ENCODE results near the gene TMEM176A.

Gene TMEM176A

DNA sequence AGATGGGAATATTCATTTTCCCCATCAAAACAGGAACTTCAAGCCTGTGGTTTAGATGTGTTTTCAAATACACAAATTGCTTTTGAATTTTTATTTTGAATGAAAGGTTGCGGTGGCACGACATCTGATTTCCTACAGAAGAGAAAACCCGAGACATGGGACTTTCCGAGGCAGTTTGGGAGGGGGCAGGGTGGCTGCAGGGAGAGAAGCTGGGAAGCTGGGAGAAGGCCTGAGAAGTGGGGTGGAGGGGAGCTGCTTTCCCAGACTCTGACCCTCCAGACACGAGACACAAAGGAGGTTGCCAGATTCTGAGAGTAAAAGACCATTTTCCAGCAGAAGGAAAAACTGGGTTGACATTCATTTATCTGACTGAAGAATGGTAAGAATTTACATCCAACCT lies 19.6 kb downstream of the TMEM176A start:
- DNase-seq (ENCODE audit: low read depth): no peak

DNA sequence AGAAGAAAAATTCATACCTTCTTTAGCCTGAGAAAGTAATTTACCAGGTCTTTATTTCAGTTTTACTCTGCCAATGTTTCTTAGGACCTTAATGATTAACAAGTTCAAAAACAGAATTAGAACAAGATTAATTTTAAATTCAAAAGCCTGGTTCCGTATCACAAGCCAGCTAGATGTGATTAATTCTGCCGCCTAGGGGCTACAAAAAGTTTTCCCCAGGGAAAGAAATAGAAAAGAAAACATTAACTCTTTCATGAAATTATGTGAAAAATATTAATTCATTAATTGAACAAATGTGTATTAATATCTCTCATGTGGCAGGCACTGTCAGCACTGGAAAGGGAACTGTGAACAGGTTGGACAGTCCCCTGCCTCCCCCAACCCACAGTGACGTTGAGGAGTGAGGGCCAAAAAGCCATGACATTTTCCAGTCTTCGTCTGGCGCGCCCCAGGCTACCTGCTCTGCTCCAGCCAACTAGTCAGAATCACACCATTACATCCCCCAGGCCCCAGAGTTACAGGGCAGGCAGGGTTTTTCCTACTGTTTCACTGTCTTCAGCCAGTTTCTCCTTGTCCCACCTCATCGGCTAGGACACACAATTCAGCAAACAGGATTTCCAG lies 20.1 kb downstream of the TMEM176A start:
- DNase-seq (ENCODE audit: low read depth): no peak

- no peak for DNase-seq (ENCODE audit: low read depth)
Measured at GRCh38 chr7:150823043-150823442, 22.5 kb downstream of the TMEM176A start.

DNA sequence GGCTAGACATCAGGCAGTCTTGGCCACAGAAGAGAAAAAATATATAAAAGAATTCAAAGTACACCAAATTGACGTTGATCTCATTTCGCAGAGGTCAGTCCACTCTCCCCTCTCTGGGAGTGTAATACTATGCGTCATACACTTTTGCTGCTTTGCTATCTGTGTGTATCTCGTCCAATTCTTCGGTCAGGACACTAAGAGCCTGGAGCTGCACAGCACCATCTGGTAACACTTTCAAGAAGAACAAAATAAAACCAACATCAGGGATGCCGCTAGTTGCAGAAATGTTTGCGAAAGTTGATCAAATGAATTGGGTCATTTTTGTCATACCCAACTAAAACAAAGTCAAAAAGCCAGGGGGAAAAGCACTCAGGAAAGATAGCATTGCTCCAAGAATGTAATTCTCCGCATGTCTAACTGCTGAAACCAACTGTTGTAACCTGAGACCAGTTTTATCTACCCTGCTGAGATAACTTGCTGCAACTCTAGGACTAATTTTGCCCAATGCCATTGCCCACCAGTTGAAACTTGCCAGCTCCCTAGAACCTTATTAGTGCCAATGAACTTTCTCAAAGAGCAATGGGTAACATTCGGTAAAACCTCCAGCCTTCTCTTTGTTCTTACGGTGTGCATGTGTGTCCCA lies 23.0 kb downstream of the TMEM176A start:
- DNase-seq (ENCODE audit: low read depth): no peak

DNA sequence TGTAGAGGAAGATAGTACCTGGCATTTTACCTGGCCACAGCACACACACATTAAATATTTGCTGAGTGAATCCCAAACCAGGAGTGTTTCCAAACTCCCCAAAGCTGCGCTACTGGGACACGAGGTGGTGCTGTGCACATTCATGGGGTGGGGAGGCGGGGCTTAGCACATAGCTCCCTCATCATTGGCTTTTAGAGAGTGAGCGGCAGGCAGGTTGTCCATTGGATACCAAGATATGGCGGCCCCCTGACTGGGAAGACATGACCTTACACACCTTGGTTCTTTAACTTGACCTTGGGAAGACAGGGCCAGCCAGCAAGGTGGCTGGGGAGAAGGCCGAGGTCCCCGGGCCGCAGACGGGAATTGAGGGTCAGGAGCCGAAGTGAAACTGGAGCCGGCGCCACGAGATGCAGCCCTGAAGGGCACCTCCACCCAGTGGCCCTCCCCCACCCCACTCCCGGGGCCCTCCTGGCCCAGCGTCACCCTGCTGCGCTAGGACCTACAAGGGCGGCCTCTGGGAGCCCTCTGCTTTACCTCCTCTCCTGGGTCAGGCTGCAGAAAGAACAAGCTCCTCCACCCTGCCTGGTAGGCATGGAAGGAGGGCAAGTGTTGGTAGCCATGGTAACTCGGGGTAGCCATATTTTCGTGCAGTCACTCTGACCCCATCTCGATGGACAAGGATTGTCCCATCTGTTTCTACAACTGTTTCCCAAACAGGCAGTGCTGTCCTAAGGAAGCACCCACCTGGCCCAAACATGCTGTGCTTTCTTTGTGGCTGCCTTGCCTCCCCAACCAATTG lies 24.0 kb downstream of the TMEM176A start:
- no peak for DNase-seq (ENCODE audit: low read depth)

GRCh38 chr7:150826061-150826849 lies 25.7 kb downstream of the TMEM176A start:
- no peak for DNase-seq (ENCODE audit: low read depth)

- no peak for DNase-seq (ENCODE audit: low read depth)
Measured at GRCh38 chr7:150828384-150828783, 27.8 kb downstream of the TMEM176A start.

DNA sequence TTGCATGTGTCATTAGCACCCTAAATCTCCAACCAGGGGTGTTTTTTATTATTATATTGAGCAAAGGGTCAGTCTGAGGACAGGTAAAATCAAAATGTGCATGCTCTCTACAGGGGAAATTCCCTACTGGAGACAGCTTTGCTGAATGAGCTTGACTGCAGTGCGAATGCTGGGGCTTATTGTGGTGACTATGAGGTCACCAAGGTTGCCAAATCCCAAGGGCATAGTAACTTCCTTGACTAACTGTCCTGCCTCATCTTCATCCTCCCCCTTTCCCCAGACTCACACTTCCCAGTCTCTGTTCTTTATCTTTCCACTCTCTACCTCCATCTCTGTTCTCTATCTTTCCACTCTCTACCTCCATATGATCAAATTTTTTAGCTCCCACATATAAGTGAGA lies 28.9 kb downstream of the TMEM176A start:
- no peak for DNase-seq (ENCODE audit: low read depth)

DNA sequence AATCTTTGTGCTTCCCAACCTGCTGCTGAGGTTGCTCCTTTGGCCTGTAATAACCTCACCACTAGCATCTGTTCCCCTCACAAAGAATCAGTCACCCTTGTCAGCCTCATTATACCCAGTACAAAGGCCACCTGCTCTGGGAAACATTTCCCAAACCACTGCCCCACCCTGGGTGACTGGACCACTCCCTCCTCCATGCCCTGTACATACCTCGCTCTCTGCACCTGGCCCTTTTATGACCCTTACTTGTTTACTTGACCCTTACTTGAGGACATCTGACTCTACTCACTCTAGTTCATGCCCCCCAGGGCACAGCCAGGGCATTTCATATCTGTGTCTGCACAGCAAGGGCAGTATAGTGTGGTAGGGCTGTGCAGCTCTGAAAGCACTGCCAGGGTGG lies 30.4 kb downstream of the TMEM176A start:
- no peak for DNase-seq (ENCODE audit: low read depth)

DNA sequence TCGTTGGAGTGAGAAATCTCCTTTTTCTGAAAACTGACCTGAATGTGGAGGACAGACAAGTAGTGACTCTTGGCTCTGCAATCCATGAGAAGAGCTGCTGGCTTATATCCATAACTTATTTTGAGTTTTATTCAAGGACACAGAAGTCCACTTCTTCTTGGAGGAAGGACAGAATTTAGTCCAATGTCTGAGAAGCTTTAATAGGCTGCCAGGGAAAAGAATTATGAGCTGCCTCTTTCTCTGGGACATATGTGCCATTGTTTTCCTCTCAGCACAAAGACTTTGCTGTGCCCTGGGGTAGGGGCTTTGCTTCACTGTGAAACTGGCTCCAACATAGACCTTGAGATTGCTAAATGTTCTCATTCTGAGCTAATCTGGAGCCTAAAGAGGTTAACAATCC lies 31.3 kb downstream of the TMEM176A start:
- DNase-seq (ENCODE audit: low read depth): no peak

DNA sequence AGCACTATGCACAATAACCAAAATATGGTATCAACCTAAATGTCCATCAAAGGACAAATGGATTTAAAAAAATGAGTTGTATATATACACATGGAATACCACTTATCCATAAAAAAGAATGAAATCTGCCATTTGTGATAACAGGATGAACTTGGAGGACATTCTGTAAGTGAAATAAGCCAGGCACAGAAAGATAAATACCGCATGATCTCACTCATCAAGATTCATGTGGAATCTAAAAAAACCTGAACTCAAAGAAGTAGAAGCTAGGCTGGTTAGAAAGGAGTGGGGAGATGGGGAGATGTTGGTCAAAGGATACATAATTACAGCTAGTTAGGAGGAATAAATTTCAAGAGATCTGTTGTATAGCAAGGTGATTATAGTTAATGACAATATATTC lies 34.5 kb downstream of the TMEM176A start:
- DNase-seq (ENCODE audit: low read depth): no peak

DNA sequence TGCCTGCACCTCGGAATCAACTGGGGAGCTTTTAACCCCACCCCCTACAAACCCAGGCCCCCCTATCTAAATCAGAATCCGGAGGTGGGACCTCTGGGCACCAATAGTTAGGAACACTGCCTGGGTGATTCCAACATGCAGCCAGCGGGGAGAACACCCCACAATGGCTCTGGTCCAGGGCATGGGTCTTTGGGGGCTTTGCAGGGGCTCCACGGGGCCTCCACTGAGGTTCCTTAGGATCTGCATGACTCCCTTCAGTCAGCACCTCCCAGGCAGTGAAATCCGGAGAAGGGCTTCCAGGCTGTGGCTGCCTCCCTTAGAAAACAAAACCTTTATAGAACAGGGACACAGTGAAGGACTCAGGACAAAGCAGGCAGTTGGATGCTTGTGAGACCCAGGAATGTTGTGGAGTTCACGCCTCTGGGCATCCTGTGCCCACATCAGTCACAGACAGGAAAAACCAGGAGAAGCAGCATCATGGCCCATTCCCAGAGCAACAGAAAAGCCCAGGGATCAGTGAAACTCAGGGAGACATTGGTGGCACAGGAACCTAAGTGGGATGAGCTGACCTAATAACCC lies 35.2 kb downstream of the TMEM176A start:
- DNase-seq (ENCODE audit: low read depth): no peak

DNA sequence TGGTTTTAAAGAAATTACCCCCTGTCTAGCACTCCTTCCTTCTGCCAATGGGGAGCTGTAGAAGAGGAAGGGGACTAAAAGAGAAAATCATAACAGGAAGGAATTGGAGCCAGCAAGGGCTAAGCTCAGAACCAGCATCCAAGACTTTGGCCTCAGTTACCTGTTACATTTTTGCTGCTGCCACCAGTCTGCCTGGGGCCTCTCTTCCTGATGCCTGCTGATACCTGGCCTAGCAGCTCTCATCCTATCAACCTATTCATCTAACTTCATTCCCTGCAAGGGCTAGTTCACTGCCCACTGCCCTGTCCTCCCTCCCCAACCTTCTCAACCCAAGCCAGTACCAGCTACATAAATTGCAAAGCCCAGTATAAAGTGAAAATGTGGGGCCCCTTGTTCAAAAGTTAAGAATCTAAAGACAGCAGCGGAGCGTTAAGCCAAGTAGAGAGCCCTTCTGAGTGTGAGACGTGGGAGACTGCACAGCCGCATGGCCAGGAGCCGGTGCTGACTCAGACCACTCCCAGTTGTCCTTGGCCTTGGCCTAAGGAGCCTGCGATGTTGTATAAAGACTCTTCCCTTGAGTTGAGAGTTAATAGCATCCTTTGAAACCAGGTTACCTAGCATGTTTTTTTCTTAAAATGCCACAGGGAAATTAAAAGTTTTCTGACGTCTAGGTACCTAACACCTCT lies 38.5 kb downstream of the TMEM176A start:
- no peak for DNase-seq (ENCODE audit: low read depth)

- no peak for DNase-seq (ENCODE audit: low read depth)
Measured at GRCh38 chr7:150842018-150842417, 41.4 kb downstream of the TMEM176A start.

GRCh38 chr7:150842716-150843115 lies 42.1 kb downstream of the TMEM176A start:
- DNase-seq (ENCODE audit: low read depth): no peak

- no peak for DNase-seq (ENCODE audit: low read depth)
Measured at GRCh38 chr7:150845421-150845861, 44.9 kb downstream of the TMEM176A start.

DNA sequence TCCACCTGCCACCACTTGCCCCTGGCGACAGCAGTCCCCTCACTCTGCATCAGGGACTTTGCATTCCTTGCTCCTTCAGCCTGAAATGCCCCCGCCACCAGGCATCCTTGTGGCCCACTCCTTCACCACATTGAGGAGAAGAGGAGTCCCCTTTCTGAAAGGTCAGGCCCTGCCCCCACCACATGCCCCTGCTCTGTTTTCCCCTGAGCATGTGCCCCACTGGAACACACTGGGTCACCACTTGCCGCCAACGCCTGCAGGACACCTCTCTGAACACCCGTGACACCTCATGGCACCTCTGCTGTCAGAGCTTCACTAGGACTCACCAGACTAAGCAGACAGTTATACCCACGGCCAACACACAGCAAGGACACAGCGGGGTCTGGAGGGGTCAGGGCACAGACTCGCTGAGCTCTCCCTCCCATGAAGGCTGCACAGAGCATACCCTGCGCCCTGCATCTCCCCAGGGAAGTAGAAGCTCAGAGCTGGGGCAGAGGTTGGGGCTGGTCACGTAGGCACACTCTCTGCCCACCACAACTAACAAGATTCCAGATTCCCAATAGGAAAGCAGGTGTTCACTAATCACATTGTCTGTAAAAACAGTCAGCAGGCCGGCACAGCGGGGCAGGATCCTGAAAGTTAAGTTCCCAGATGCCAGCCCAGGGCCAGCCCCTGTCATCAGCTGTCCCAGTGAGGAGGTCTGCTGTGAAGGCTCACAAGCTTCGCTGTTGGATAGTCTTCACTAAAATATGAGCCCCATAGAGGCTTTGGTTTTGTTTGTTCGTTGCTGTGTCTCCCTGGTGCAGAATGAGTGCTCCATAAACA lies 45.9 kb downstream of the TMEM176A start:
- DNase-seq (ENCODE audit: low read depth): no peak

- no peak for DNase-seq (ENCODE audit: low read depth)
Measured at GRCh38 chr7:150847536-150847935, 47.0 kb downstream of the TMEM176A start.

GRCh38 chr7:150848111-150848510 lies 47.5 kb downstream of the TMEM176A start:
- no peak for DNase-seq (ENCODE audit: low read depth)

GRCh38 chr7:150848561-150849115 lies 48.1 kb downstream of the TMEM176A start:
- no peak for DNase-seq (ENCODE audit: low read depth)

All from activated gamma-delta T cell treated with anti-CD3 and anti-CD28 coated beads, Interleukin-2, amount 50 U/mL, for 16 hours (primary cell).